Measurements from ENCODE around the gene ITPA. TPM values are rescaled to one million over a fixed set of nuclear protein-coding genes. Genes with fewer than 3 reads are reported as not detected.
A peak's percentile ranks its signal among the peaks of the same experiment; 100 is the strongest.

Gene ITPA
- total and polyA plus RNA-seq, 10 of the 15 experiments (the other 5 are each of a cell fraction or from before 2014, with no cell fraction given): 5.5 to 124 (median 66.3) TPM

- Histone ChIP-seq H4K20me1 (ENCODE audit: control insufficient read depth, insufficient read depth) (no peaks in the 10 kb centered on the region), H3K27ac (ENCODE audit: control insufficient read depth, insufficient read depth) (no peak overlapping the region), H3K79me2 (ENCODE audit: control insufficient read depth, insufficient read depth, low read length) (no peaks in the 10 kb centered on the region), H3K27me3 (replicated peaks in 1 of 2; ENCODE audit: control insufficient read depth in 2 of 2, insufficient read depth in 2 of 2, low read length in 1 of 2) (no peaks in the 10 kb centered on the region), H3K9me3 (replicated peaks; ENCODE audit: control insufficient read depth, insufficient read depth, low read length) (no peaks in the 10 kb centered on the region), H3K4me1 (ENCODE audit: control insufficient read depth, insufficient read depth, low read length) (peaks cover 10% of the 10 kb centered on the region), H2AFZ (ENCODE audit: control insufficient read depth, low read depth, low read length) (no peak overlapping the region), H3K36me3 (ENCODE audit: control insufficient read depth in 2 of 2, insufficient read depth in 2 of 2, low read length in 1 of 2) (peaks cover 0 to 3% of the 10 kb centered on the region in 2 experiments; a peak in 1 of 4 replicates), H3K4me3 (no peak overlapping the region), H3K4me2 (ENCODE audit: control insufficient read depth, insufficient read depth) (no peak overlapping the region), H3K9ac (ENCODE audit: control insufficient read depth, insufficient read depth, low read length) (no peak overlapping the region)
- DNase-seq (ENCODE audit: low read depth, low spot score): no peak
- TF ChIP-seq MXI1 (IDR thresholded peaks at IDR 0.05; ENCODE audit: low read depth, low read length): no peak
- 0 out of 2 replicates have a peak, but pooled peaks have one; percentile 26 for TF ChIP-seq POLR2A (IDR thresholded peaks at IDR 0.05; ENCODE audit: low read depth, low read length)
- intact Hi-C loops (cut with micrococcal nuclease; ENCODE audit: unreplicated experiment) (no loop called here), in situ Hi-C loops (cut with MboI) (no loop called here)
- FAIRE-seq: no peak
- CTCF ChIA-PET: no interaction called here
- no peak for ATAC-seq
- POLR2A ChIA-PET: no interaction called here
- BruUV-seq (replicated peaks): no TSS peak
- 76% methylated on average over 7 of the region's 7 CpGs for WGBS (ENCODE audit: insufficient coverage, insufficient replicate concordance, low lambda C conversion rate, missing lambda C conversion rate)
- SMC1A ChIA-PET (ENCODE audit: uncharacterized antibody, unreplicated experiment): no interaction called here
- RAD21 ChIA-PET (ENCODE audit: unreplicated experiment): no interaction called here
Observed at GRCh38 chr20:3227506-3227905, 18.2 kb downstream of the ITPA start.

GRCh38 chr20:3227936-3228749 is 18.8 kb downstream of the ITPA start:
- H3K9me3 ChIP-seq (replicated peaks; ENCODE audit: control insufficient read depth, insufficient read depth, low read length): no peaks in the 10 kb centered on the region
- DNase-seq (ENCODE audit: low read depth, low spot score) (no peak), FAIRE-seq (no peak), ATAC-seq (no peak)
- SMC1A ChIA-PET (ENCODE audit: uncharacterized antibody, unreplicated experiment): no interaction called here
- H3K4me2 ChIP-seq (ENCODE audit: control insufficient read depth, insufficient read depth): no peak overlapping the region
- CTCF ChIA-PET: no interaction called here
- H2AFZ ChIP-seq (ENCODE audit: control insufficient read depth, low read depth, low read length): no peak overlapping the region
- peak; percentile 15; the same call in 1 of the 2 replicates for TF ChIP-seq POLR2A (IDR thresholded peaks at IDR 0.05; ENCODE audit: low read depth, low read length)
- TF ChIP-seq BMI1 (IDR thresholded peaks at IDR 0.05; ENCODE audit: borderline replicate concordance): no peak
- TF ChIP-seq TAF1 (IDR thresholded peaks at IDR 0.05; ENCODE audit: borderline replicate concordance, low read depth, low read length): no peak
- no peak for TF ChIP-seq RFX5 (IDR thresholded peaks at IDR 0.05; ENCODE audit: low read depth, low read length)
- peaks cover 0 to 2% of the 10 kb centered on the region in 2 experiments; a peak in 1 of 4 replicates for H3K36me3 ChIP-seq (ENCODE audit: control insufficient read depth in 2 of 2, insufficient read depth in 2 of 2, low read length in 1 of 2)
- no peaks in the 10 kb centered on the region for H4K20me1 ChIP-seq (ENCODE audit: control insufficient read depth, insufficient read depth)
- intact Hi-C loops (cut with micrococcal nuclease; ENCODE audit: unreplicated experiment) (no loop called here), in situ Hi-C loops (cut with MboI) (no loop called here)
- POLR2A ChIA-PET: no interaction called here
- no peaks in the 10 kb centered on the region for H3K27me3 ChIP-seq (replicated peaks in 1 of 2; ENCODE audit: control insufficient read depth in 2 of 2, insufficient read depth in 2 of 2, low read length in 1 of 2)
- no peak overlapping the region for H3K27ac ChIP-seq (ENCODE audit: control insufficient read depth, insufficient read depth)
- 83% methylated on average over 35 of the region's 42 CpGs for WGBS (ENCODE audit: insufficient coverage, insufficient replicate concordance, low lambda C conversion rate, missing lambda C conversion rate)
- H3K9ac ChIP-seq (ENCODE audit: control insufficient read depth, insufficient read depth, low read length): no peak overlapping the region
- H3K4me3 ChIP-seq: no peak overlapping the region
- H3K79me2 ChIP-seq (ENCODE audit: control insufficient read depth, insufficient read depth, low read length): no peaks in the 10 kb centered on the region
- RAD21 ChIA-PET (ENCODE audit: unreplicated experiment): no interaction called here
- BruUV-seq (replicated peaks): no TSS peak
- peaks cover 3% of the 10 kb centered on the region for H3K4me1 ChIP-seq (ENCODE audit: control insufficient read depth, insufficient read depth, low read length)
